B cell (primary cell): ENCODE results near the gene COQ3. TPM values are rescaled to one million over a fixed set of nuclear protein-coding genes. Genes with fewer than 3 reads are reported as not detected.
A peak's percentile ranks its signal among the peaks of the same experiment; 100 is the strongest.

Experiments used
- ATAC-seq: fragments of 200-7000 bp; cut with Tn5 transposase; one replicate; pipeline ENCODE4 v1.10.0; 2021; ENCODE audit warnings: low read depth, mild to moderate bottlenecking, moderate number of reproducible peaks, moderate library complexity
- CTCF ChIA-PET: fragments of 350-600 bp; sonication (Branson Sonifier 250); formaldehyde crosslinking; loops from one replicate; lab custom pipeline; 2021; ENCODE audit warnings: antibody characterized with exemption, inconsistent platforms; lab: Charles Lee
- POLR2A ChIA-PET: fragments of 350-600 bp; sonication (Branson Sonifier 250); formaldehyde crosslinking; loops from one replicate; lab custom pipeline; 2021; ENCODE audit warnings: antibody characterized with exemption; lab: Charles Lee
- DNase-seq: peaks from one replicate; pipeline ENCODE4 v3.0.0; 2013
- H2AFZ ChIP-seq: 2 replicates; pipeline ENCODE4 v1.6.1; 2012; ENCODE audit warnings: mild to moderate bottlenecking, low read depth, low read length; ENCODE audit not compliant: insufficient read depth, poor library complexity, severe bottlenecking
- H3K27ac ChIP-seq, 2 donors: 1 replicate in 1 of 2; 2 replicates in 1 of 2; pipeline ENCODE4 v1.5.1; 2012 to 2013; ENCODE audit warnings: low read length in 2 of 2, mild to moderate bottlenecking in 2 of 2, moderate library complexity in 1 of 2
- H3K27me3 ChIP-seq, 4 experiments: fragments of 200-600 bp in 1 of 4; sonication (generic) in 1 of 4; replicated peaks in 1 of 4; 1 replicate in 2 of 4; 2 replicates in 2 of 4; pipeline versions ENCODE4 v1.6.1 to v1.7.0; 2013 to 2016; ENCODE audit warnings: low read length in 3 of 4, mild to moderate bottlenecking in 2 of 4, mixed read lengths in 1 of 4, moderate library complexity in 1 of 4; ENCODE audit not compliant: insufficient read depth in 4 of 4, control insufficient read depth in 3 of 4; ENCODE audit errors: control extremely low read depth in 1 of 4
- H3K36me3 ChIP-seq, 2 experiments: replicated peaks in 1 of 2; 1 replicate in 1 of 2; 2 replicates in 1 of 2; pipeline versions ENCODE4 v1.6.1 to v1.7.1; 2013; ENCODE audit warnings: low read length in 1 of 2; ENCODE audit not compliant: insufficient read depth in 2 of 2, control insufficient read depth in 1 of 2; ENCODE audit errors: control extremely low read depth in 1 of 2, extremely low read depth in 1 of 2
- H3K4me1 ChIP-seq, 2 donors: fragments of 200-600 bp in 1 of 2; sonication (generic) in 1 of 2; 1 replicate in 1 of 2; 2 replicates in 1 of 2; pipeline versions ENCODE4 v1.5.1 to v1.6.1; 2013 to 2017; ENCODE audit warnings: low read length in 2 of 2; ENCODE audit not compliant: control insufficient read depth in 2 of 2, insufficient read depth in 2 of 2
- H3K4me2 ChIP-seq: replicated peaks from 2 replicates; pipeline ENCODE3; 2012; ENCODE audit warnings: mild to moderate bottlenecking, low read depth, low read length; ENCODE audit not compliant: poor library complexity, severe bottlenecking
- H3K4me3 ChIP-seq, 5 experiments: fragments of 200-600 bp in 1 of 5; sonication (generic) in 1 of 5; 1 replicate in 3 of 5; 2 replicates in 2 of 5; pipeline versions ENCODE4 v1.5.1 to v1.7.0; 2011 to 2016; ENCODE audit warnings: low read length in 4 of 5, mild to moderate bottlenecking in 4 of 5, low read depth in 2 of 5, control low read depth in 1 of 5, moderate library complexity in 1 of 5; ENCODE audit not compliant: insufficient read depth in 1 of 5; ENCODE audit errors: control extremely low read depth in 1 of 5, extremely low read depth in 1 of 5
- H3K79me2 ChIP-seq: fragments of 200-600 bp; sonication (generic); one replicate; pipeline ENCODE4 v1.6.0; 2016; ENCODE audit warnings: low read length; ENCODE audit not compliant: control insufficient read depth, insufficient read depth
- H3K9ac ChIP-seq: fragments of 200-600 bp; sonication (generic); 2 replicates; pipeline ENCODE4 v1.6.1; 2017; ENCODE audit warnings: mild to moderate bottlenecking, low read length, moderate library complexity
- H3K9me3 ChIP-seq, 3 donors: one replicate each; pipeline versions ENCODE4 v1.6.1 to v1.7.1; 2013; ENCODE audit warnings: low read length in 2 of 3; ENCODE audit not compliant: control insufficient read depth in 2 of 3, insufficient read depth in 1 of 3; ENCODE audit errors: control extremely low read depth in 1 of 3
- H4K20me1 ChIP-seq: 2 replicates; pipeline ENCODE4 v1.6.0; 2012; ENCODE audit warnings: mild to moderate bottlenecking, low read length; ENCODE audit not compliant: insufficient read depth, control insufficient read depth, poor library complexity, severe bottlenecking
- H3K27ac Mint-ChIP-seq: one replicate; pipeline ENCODE4 v1.8.0; 2021; ENCODE audit warnings: mixed read lengths
- H3K27me3 Mint-ChIP-seq: one replicate; pipeline ENCODE4 v1.8.0; 2021; ENCODE audit warnings: mixed read lengths
- H3K4me1 Mint-ChIP-seq: one replicate; pipeline ENCODE4 v1.8.0; 2021; ENCODE audit warnings: mixed read lengths
- H3K4me3 Mint-ChIP-seq: one replicate; pipeline ENCODE4 v1.8.0; 2021; ENCODE audit warnings: mixed read lengths
- H3K9me3 Mint-ChIP-seq: one replicate; pipeline ENCODE4 v1.8.0; 2022; ENCODE audit warnings: mixed read lengths; ENCODE audit not compliant: insufficient read depth
- CTCF ChIP-seq: fragments of 200-600 bp; IDR thresholded peaks from one replicate; pipeline ENCODE4 v1.8.0; 2022; ENCODE audit warnings: antibody characterized with exemption, mild to moderate bottlenecking
- EZH2 ChIP-seq: IDR thresholded peaks from 2 replicates; pipeline ENCODE4 v1.6.1; 2012; ENCODE audit warnings: borderline replicate concordance, low read depth, mild to moderate bottlenecking, moderate library complexity, low read length; ENCODE audit not compliant: insufficient read depth, poor library complexity, severe bottlenecking
- WGBS: methylation state at CpG from one replicate; pipeline ENCODE4 v1.1.5; 2013; ENCODE audit warnings: missing lambda C conversion rate; ENCODE audit not compliant: insufficient coverage; 5-methylcytosine and 5-hydroxymethylcytosine counted together
- intact Hi-C: fragments of 100-400 bp; cut with micrococcal nuclease; formaldehyde crosslinking; loops from one replicate; pipeline ENCODE4 v1.10.0; 2022
- polyA plus RNA-seq: library from polyadenylated mRNA; depleted of rRNA; stranded (reverse); fragments of >200 nt; gene quantifications from 2 replicates; pipeline ENCODE4 v1.2.3, GENCODE V29; 2012
- total RNA-seq, 2 donors: library from RNA; stranded (reverse); fragments of 120-200 nt in 1 of 2; gene quantifications; 1 replicate in 1 of 2; 2 replicates in 1 of 2; pipeline versions ENCODE4 v1.2.3 to v1.2.4, GENCODE V29; 2013 to 2022

Gene COQ3
- total and polyA plus RNA-seq, 2 donors (not counting 1 experiment from before 2014, with no cell fraction given), result 2.9 to 3.1 TPM

GRCh38 chr6:99416892-99417767 lies 23.1 kb upstream of the COQ3 start:
- peaks cover 96% of the 10 kb centered on the region for H4K20me1 ChIP-seq
- ATAC-seq (peak; percentile 56), DNase-seq (peak; percentile 44)
- H3K4me3 Mint-ChIP-seq, result peak overlapping the region; percentile 64
- 80% methylated on average over 1 of the region's 9 CpGs for WGBS
- H3K9ac ChIP-seq, result no peak overlapping the region
- peaks cover 21 to 39% of the 10 kb centered on the region in 2 donors for H3K4me1 ChIP-seq
- CTCF ChIA-PET, result no interaction called here
- H3K4me3 ChIP-seq, result no peak overlapping the region
- H3K79me2 ChIP-seq, result peaks cover 99% of the 10 kb centered on the region
- H3K9me3 Mint-ChIP-seq, result no peaks in the 10 kb centered on the region
- no peaks in the 10 kb centered on the region for H3K27me3 Mint-ChIP-seq
- intact Hi-C loops, result loop anchor here (2.0 kb wide), 1 partner anchor 14 kb away; no protein-coding TSS in a partner anchor
- H3K27ac ChIP-seq, result peak overlapping the region; percentile 7 to 84
- H3K36me3 ChIP-seq, result peaks cover 15 to 32% of the 10 kb centered on the region in 2 experiments
- POLR2A ChIA-PET, result no interaction called here
- H3K4me1 Mint-ChIP-seq, result peaks cover 52% of the 10 kb centered on the region
- H3K9me3 ChIP-seq, result no peaks in the 10 kb centered on the region
- peak overlapping the region; percentile 33 for H3K4me2 ChIP-seq
- H3K27me3 ChIP-seq, result no peaks in the 10 kb centered on the region
- no peak overlapping the region for H2AFZ ChIP-seq
- TF ChIP-seq CTCF, result no peak
- no peak for TF ChIP-seq EZH2
- peak overlapping the region; percentile 71 for H3K27ac Mint-ChIP-seq

GRCh38 chr6:99416226-99416625 lies 22.2 kb upstream of the COQ3 start:
- Mint-ChIP-seq H3K27me3 (no peaks in the 10 kb centered on the region), H3K9me3 (no peaks in the 10 kb centered on the region), H3K4me1 (peaks cover 49% of the 10 kb centered on the region), H3K27ac (no peak overlapping the region), H3K4me3 (no peak overlapping the region)
- Histone ChIP-seq H3K4me1 (peaks cover 14 to 30% of the 10 kb centered on the region in 2 donors), H3K4me3 (no peak overlapping the region), H3K79me2 (peaks cover 99% of the 10 kb centered on the region), H3K36me3 (peaks cover 17 to 35% of the 10 kb centered on the region in 2 experiments), H3K9ac (no peak overlapping the region), H3K4me2 (no peak overlapping the region), H3K27ac (peak overlapping the region in 1 of 2 donors; percentile 84), H3K9me3 (no peaks in the 10 kb centered on the region), H4K20me1 (peaks cover 94% of the 10 kb centered on the region), H3K27me3 (no peaks in the 10 kb centered on the region), H2AFZ (no peak overlapping the region)
- intact Hi-C loops, result loop anchor here (2.0 kb wide), 1 partner anchor 13 kb away; no protein-coding TSS in a partner anchor
- ATAC-seq (no peak), DNase-seq (no peak)
- CTCF ChIA-PET, result no interaction called here
- no CpG with 5 or more reads among the region's 2 CpGs for WGBS
- TF ChIP-seq CTCF (no peak), EZH2 (no peak)
- POLR2A ChIA-PET, result no interaction called here
